Neural progenitor cell (in vitro differentiated cells): ENCODE data around the gene TRPC4AP.

Experiments
- EZH2 ChIP-seq: fragments of 200-600 bp; sonication (generic); IDR thresholded peaks from 2 replicates; pipeline ENCODE4 v1.6.1; 2017; ENCODE audit warnings: antibody characterized with exemption, mild to moderate bottlenecking, moderate library complexity
- EZH2phosphoT487 ChIP-seq: fragments of 200-600 bp; sonication (generic); IDR thresholded peaks from 2 replicates; pipeline ENCODE4 v1.6.1; 2017; ENCODE audit warnings: antibody characterized with exemption
- TF ChIP-seq, protein P1 (sequence below): fragments of 200-600 bp; sonication (generic); IDR thresholded peaks from 2 replicates; pipeline ENCODE4 v1.5.1; 2017; ENCODE audit warnings: antibody characterized with exemption, mild to moderate bottlenecking

DNA sequence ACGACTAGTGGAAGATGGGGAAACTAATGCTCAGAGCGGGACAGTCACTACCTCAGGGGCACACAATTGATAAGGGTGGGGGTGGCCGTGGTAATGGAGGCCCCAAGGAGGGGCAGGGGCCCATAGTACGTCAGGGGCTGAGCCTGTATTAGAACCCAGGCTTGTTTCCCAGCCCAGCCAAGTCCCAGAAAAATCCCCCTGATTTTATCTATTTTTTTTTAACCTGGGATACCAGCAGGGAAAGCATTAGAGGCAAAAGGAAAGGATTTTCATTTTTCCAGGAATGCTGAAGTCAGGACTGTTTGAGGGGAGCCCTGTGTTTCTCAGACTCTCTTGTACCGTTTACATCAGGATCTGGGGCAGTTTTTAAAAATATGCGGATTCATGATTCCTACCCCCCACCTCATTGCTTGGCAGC is 136.6 kb downstream of the TRPC4AP start:
- TF ChIP-seq, protein P1, sequence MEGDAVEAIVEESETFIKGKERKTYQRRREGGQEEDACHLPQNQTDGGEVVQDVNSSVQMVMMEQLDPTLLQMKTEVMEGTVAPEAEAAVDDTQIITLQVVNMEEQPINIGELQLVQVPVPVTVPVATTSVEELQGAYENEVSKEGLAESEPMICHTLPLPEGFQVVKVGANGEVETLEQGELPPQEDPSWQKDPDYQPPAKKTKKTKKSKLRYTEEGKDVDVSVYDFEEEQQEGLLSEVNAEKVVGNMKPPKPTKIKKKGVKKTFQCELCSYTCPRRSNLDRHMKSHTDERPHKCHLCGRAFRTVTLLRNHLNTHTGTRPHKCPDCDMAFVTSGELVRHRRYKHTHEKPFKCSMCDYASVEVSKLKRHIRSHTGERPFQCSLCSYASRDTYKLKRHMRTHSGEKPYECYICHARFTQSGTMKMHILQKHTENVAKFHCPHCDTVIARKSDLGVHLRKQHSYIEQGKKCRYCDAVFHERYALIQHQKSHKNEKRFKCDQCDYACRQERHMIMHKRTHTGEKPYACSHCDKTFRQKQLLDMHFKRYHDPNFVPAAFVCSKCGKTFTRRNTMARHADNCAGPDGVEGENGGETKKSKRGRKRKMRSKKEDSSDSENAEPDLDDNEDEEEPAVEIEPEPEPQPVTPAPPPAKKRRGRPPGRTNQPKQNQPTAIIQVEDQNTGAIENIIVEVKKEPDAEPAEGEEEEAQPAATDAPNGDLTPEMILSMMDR = no peak
- TF ChIP-seq EZH2phosphoT487 = no peak
- no peak for TF ChIP-seq EZH2
